Ovary (tissue), 3 donors: ENCODE results near the gene POMGNT1.

ENCODE experiments used
- POLR2A ChIP-seq: fragments of 450-650 bp; IDR thresholded peaks from one replicate; pipeline ENCODE4 v1.6.1; 2017; ENCODE audit warnings: antibody characterized with exemption, mild to moderate bottlenecking, moderate library complexity
- TF ChIP-seq, protein P1 (sequence below), 3 donors: fragments of 450-650 bp in 2 of 3; fragments of 200-600 bp in 1 of 3; IDR thresholded peaks; one replicate each; pipeline versions ENCODE4 v1.5.1 to v1.8.0; 2016 to 2022; ENCODE audit warnings: antibody characterized with exemption in 3 of 3, mild to moderate bottlenecking in 1 of 3
- donor health status: DM: no; HTN: no; CAD: no.

DNA sequence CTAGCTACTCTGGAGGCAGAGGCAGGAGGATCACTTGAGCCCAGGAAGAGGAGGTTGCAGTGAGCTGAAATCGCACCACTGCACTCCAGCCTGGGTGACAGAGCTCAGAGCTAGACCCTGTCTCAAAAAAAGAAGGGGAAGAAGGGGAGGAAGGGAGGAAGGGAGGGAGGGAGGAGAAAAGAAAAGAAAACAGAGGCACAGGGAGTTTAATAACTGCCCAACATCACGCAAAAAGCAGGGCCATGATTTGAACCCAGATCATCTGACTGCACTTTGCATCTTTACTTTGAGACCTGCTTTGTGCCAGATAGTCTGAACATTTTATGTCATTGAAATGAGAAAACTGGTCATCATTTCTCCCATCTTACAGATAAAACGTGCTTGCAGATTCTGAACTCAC lies 6.9 kb upstream of the POMGNT1 start:
- TF ChIP-seq, protein P1, sequence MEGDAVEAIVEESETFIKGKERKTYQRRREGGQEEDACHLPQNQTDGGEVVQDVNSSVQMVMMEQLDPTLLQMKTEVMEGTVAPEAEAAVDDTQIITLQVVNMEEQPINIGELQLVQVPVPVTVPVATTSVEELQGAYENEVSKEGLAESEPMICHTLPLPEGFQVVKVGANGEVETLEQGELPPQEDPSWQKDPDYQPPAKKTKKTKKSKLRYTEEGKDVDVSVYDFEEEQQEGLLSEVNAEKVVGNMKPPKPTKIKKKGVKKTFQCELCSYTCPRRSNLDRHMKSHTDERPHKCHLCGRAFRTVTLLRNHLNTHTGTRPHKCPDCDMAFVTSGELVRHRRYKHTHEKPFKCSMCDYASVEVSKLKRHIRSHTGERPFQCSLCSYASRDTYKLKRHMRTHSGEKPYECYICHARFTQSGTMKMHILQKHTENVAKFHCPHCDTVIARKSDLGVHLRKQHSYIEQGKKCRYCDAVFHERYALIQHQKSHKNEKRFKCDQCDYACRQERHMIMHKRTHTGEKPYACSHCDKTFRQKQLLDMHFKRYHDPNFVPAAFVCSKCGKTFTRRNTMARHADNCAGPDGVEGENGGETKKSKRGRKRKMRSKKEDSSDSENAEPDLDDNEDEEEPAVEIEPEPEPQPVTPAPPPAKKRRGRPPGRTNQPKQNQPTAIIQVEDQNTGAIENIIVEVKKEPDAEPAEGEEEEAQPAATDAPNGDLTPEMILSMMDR (IDR thresholded peaks at IDR 0.05) = no peak
- TF ChIP-seq POLR2A = no peak
